Left renal cortex interstitium (tissue), 4 donors: ENCODE measurements around the gene SERINC1. TPM values are rescaled to one million over a fixed set of nuclear protein-coding genes. Genes with fewer than 3 reads are reported as not detected.
"Not testable (repeated sequence)": the region's sequence is repeated elsewhere in the genome, so short reads cannot be mapped to it uniquely, and the experiment has no call there.

Source experiments
- DNase-seq, 4 donors: peaks; one replicate each; pipeline ENCODE4 v3.0.0-alpha.2; 2013; ENCODE audit warnings: low read depth in 4 of 4, low spot score in 2 of 4, missing footprints in 1 of 4
- polyA plus RNA-seq, 4 donors: library from polyadenylated mRNA; unstranded; fragments of 120-200 nt; gene quantifications; one replicate each; pipeline ENCODE4 v1.2.1, GENCODE V29; 2013; ENCODE audit not compliant: insufficient read length in 4 of 4

The SERINC1 gene
- 100 to 1,000 TPM; 162 to 259 (median 228) TPM for polyA plus RNA-seq

- peak; percentile 84 to 94 (median 92) for DNase-seq
Measured at GRCh38 chr6:122471107-122472021, at the start of gene SERINC1. SERINC1 (minus strand) TSS chr6:122471807; CDS start chr6:122471737, 70 bp downstream.

DNA sequence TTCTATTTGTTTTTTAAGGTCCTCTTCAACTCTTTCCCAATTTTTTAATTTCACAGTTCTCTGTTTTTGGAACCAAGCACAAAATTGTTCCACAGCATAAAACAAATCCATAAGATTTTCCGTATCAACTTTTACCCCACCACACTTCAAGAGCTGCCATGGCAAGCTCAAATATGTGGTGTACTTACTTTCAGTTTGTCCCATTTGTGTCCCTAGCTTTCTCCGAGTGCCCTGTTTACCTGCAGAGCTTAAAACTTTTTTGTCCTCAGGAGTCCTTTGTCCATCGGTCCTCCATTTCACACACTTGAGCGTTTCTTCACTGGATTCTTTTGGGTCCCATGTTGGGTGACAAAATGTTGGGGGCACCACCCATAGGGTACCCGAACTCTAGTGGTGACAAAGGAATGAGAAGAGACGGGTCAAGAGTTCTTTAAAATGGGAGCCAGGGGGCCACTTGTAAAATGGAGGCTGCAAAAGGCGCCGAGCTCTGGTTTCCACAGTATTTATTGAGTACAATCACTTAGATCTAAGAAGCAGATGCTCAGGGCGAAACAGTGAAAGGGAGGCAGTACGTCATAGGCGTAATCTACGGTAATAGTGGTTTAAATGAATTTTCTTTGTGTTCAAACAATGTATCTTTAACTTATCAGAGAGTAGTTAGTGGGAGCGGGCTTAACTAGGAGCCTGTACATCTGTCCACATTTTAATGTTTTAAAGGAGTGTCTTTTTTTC is 39.8 kb upstream of the SERINC1 start:
- DNase-seq = no peak

GRCh38 chr6:122505170-122505569 is 33.6 kb upstream of the SERINC1 start:
- DNase-seq = not testable (repeated sequence)

DNA sequence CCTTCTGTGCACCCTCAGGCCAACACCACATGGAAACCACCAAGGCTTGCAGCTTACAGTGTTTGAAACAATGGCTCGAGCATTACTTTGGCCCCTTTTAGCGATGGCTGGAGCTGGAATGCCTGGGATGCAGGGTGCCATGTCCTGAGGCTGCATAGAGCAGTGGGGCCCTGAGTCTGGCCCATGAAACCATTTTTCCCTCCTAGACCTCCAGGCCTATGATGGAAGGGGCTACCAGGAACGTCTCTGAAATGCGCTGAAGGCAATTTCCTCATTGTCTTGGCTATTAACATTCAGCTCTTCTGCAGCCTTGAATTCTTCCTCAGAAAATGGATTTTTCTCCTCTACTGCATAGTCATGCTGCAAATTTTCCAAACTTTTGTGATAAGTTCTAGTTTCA is 29.9 kb upstream of the SERINC1 start:
- no peak for DNase-seq

- DNase-seq = no peak
Measured at GRCh38 chr6:122495612-122496011, 24.0 kb upstream of the SERINC1 start.

DNA sequence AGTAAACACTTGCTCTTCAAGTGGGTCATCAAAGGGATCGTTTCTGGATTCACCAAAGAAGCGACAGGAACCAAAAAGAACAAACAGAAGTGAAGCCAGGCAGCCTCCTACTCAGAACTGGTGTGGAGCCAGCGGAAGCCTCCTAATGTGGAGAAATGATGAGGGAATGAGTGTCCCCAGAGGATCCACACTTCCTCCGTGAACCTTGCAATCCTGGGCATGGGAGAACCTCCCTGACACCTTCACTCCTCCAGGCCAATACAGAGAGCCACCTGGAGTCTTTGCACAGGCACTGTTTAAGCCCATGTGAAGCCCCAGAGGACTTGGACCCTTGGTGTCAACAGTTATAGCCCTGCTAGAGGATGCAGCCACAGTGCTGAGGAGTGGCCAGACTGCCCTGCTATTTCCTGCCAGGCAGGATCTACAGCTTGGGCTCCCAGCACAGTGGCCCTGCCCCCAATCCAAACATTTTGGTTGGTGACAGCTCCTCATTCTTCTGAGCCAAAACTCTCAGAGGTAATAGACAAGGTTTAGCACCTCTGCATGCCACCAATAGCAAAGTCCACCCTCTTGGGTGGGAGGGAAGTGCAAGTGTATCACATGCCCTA is 23.2 kb upstream of the SERINC1 start:
- no peak for DNase-seq

GRCh38 chr6:122491919-122492555 is 20.4 kb upstream of the SERINC1 start:
- DNase-seq = peak in 3 of 4 donors; percentile 13 to 53 (median 36)

- no peak for DNase-seq
Measured at GRCh38 chr6:122490607-122491006, 19.0 kb upstream of the SERINC1 start.

DNA sequence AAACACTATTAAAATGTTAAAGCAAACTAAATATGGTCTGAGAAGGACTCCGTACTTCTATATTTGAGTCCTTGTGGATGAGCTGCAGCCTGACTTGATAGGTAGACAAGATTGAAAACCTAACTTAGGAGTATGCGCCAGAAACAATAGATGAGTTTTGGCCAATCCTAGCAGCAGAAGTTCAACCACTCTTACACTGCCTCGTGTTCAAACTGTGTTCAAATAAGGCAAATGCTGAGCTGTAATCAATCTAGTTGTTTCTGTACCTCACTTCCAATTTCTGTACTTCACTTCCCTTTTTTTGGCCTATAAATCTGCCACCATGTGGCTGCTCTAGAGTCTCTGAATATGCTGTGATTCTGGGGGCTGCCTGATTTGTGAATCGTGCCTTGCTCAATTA is 13.2 kb upstream of the SERINC1 start:
- DNase-seq = no peak

GRCh38 chr6:122482750-122483080 is 11.1 kb upstream of the SERINC1 start:
- no peak for DNase-seq

DNA sequence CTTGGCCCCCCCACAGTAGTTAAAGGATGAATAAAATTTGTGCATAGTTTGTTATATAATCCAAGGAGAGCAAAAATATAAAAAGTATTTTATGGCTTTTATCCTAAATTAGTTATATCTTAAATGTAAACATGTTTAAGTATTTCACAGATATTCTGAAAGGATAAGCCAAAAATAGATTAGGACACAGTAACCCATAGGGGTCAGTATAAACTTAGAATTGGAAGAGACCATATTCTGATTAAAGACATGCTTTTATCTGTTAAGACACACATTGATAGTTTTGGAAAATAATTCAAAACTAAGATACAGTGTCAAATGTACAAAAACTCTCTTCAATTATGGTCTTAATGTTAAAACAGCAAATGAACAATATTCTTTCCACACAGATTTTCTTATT is 4.5 kb upstream of the SERINC1 start:
- no peak for DNase-seq

DNA sequence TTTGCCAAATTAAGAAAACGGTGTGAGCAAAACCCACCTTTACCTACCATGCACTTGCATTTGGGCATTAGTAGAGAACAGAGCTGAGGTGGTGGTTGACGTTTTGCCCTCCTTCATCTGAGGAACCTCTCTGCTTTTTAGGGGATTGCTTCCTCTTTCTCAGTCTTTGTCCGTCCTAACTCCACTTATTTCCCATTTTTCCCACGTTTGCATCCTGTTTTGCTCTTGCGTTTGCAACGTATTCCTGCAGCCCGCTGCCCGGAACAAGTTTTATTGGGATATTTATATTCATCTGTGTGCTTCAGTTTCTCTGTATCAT is 374 bp upstream of the SERINC1 start:
- DNase-seq = no peak

GRCh38 chr6:122461885-122462284 is 9.7 kb downstream of the SERINC1 start:
- no peak for DNase-seq

DNA sequence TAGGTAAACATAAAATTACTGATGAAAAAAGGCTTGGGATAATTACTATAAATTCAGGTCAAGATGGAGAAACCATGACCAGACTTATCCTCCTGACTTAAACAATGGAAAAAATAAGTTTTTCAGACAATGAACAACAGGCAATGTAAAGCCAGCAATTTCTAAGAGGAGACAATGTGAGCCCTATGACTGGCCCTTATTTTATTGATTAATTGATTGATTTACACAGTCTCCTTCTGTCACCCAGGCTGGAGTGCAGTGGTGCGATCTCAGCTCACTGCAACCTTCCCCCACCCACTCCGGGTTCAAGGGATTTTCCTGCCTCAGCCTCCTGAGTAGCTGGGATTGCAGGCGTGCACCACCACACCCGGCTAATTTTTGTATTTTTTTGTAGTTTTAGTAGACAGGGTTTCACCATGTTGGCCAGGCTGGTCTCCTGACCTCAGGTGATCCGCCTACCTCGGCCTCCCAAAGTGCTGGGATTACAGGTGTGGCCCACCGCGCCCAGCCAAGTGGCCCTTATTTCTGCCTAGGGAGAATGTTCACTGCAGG is 11.7 kb downstream of the SERINC1 start:
- not testable (repeated sequence) for DNase-seq

- no peak for DNase-seq
Measured at GRCh38 chr6:122459240-122459639, 12.4 kb downstream of the SERINC1 start.

DNA sequence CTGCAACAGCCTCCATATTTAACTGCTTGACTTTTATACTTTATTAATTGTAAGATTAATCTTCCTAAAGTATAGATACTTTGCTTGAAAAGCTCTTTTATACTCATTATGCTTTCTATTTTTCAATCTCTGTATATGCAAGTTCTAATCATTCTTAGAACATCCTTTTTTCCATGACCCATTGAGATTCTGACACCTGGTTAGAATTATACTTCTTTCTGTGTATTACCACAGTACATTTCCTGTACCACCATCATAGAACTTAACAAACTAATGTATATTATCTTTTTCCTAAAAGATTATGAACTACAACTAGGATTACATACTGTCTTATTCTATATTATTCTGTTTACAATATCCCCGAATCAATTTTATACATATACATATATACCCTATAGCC is 13.5 kb downstream of the SERINC1 start:
- no peak for DNase-seq

DNA sequence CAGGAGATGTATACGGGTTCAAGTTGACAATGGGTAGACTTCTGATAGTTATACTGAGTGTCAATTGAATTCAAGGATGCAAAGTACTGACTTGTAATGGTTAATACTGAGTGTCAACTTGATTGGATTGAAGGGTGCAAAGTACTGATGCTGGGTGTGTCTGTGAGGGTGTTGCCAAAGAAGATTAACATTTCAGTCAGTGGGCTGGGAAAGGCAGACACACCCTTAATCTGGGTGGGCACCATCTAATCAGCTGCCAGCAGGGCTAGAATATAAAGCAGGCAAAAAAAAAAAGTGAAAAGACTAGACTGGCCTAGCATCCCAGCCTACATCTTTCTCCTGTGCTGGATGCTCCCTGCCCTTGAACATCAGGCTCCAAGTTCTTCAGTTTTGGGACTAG is 16.5 kb downstream of the SERINC1 start:
- DNase-seq = not testable (repeated sequence)

- no peak for DNase-seq
Measured at GRCh38 chr6:122454673-122455072, 16.9 kb downstream of the SERINC1 start.

GRCh38 chr6:122452509-122452908 is 19.1 kb downstream of the SERINC1 start:
- DNase-seq = no peak

GRCh38 chr6:122449069-122449468 is 22.5 kb downstream of the SERINC1 start:
- peak in 1 of 4 donors; percentile 12 for DNase-seq

GRCh38 chr6:122445274-122445673 is 26.3 kb downstream of the SERINC1 start:
- DNase-seq = no peak
